Measurements from ENCODE around the gene TEX22. TPM values are rescaled to one million over a fixed set of nuclear protein-coding genes. Genes with fewer than 3 reads are reported as not detected.

Gene TEX22
- total and polyA plus RNA-seq, 2 donors from 2014 or later: 1.5 to 3.3 TPM

DNA sequence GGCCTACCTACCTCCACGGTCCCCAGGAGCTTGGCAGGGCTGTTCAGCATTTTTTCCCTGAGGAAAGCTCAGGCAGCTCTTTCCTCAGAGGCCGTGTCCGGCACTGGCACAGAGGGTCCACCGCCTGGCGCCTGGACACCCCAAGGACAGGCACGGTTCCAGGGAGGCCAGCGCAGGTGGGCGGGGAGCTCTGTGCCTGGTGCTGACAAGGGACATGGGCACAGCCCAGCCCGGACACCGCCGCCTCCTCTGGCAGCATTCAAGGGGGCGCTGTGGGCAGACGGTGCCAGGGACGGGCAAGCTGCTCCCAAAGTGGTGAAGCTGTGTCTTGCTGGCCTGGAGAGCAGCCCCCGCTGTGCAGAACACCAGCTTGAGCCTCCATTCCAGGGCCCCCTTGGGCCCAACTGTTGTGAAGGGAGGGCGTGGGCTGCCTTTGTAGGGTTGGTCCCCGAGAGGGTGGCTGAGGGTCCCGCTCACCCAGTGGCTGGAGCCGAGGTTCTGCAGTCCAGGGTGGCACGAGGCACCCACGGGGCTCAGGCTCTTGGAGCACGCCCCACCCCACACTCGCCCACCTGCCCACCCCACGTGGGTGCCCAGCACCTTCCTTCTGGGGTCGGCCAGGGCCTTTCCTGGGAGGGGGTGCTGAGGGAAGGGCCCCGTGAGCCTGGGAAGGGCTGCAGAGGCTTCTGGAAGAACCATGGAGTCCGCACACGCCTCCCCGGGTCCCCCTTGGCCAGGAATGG is 29.3 kb upstream of the TEX22 start:
- FAIRE-seq (no peak), DNase-seq (no peak)
- Histone ChIP-seq H3K36me3 (ENCODE audit: control insufficient read depth in 2 of 3, insufficient read depth in 3 of 3, low read length in 3 of 3) (peaks cover 0 to 5% (median 3%) of the 10 kb centered on the region in 3 donors), H3K9me3 (ENCODE audit: control insufficient read depth in 2 of 3, insufficient read depth in 1 of 3, low read length in 3 of 3) (no peaks in the 10 kb centered on the region), H3K27ac (ENCODE audit: low read depth in 2 of 2, low read length in 2 of 2) (no peak overlapping the region), H3K9ac (ENCODE audit: low read length in 3 of 3) (no peak overlapping the region), H3K4me3 (ENCODE audit: low read length in 3 of 3) (no peak overlapping the region), H3K4me1 (ENCODE audit: control insufficient read depth in 2 of 3, insufficient read depth in 2 of 3, low read depth in 1 of 3, low read length in 3 of 3) (no peaks in the 10 kb centered on the region), H3K27me3 (ENCODE audit: control insufficient read depth, insufficient read depth, low read length) (no peaks in the 10 kb centered on the region)
- TF ChIP-seq, protein P1, sequence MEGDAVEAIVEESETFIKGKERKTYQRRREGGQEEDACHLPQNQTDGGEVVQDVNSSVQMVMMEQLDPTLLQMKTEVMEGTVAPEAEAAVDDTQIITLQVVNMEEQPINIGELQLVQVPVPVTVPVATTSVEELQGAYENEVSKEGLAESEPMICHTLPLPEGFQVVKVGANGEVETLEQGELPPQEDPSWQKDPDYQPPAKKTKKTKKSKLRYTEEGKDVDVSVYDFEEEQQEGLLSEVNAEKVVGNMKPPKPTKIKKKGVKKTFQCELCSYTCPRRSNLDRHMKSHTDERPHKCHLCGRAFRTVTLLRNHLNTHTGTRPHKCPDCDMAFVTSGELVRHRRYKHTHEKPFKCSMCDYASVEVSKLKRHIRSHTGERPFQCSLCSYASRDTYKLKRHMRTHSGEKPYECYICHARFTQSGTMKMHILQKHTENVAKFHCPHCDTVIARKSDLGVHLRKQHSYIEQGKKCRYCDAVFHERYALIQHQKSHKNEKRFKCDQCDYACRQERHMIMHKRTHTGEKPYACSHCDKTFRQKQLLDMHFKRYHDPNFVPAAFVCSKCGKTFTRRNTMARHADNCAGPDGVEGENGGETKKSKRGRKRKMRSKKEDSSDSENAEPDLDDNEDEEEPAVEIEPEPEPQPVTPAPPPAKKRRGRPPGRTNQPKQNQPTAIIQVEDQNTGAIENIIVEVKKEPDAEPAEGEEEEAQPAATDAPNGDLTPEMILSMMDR (IDR thresholded peaks at IDR 0.05; ENCODE audit: borderline replicate concordance, extremely low read depth, insufficient read depth): no peak
- intact Hi-C loops (cut with DNase I): no loop called here

DNA sequence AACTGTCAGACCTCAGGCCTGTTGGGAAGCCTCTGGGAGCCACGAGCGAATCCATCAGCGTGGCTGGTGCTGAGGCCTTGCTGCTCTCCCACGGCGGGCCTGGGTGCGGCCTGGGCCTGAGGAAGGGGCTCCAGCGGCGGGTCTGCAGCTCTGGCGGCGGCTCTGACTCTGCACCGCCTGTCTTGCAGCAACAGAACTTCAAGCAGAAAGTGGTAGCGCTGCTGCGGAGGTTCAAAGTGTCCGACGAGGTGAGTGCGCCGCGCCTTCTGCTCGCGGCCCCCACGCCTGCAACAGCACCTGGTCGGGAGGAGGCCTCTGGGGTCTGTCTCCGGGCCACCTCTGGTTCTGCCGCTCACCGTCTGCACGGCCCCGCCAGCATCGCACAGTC is 28.7 kb upstream of the TEX22 start:
- H3K27ac ChIP-seq (ENCODE audit: low read depth in 2 of 2, low read length in 2 of 2): no peak overlapping the region
- DNase-seq: no peak
- TF ChIP-seq, protein P1 (IDR thresholded peaks at IDR 0.05; ENCODE audit: borderline replicate concordance, extremely low read depth, insufficient read depth): no peak
- no peaks in the 10 kb centered on the region for H3K4me1 ChIP-seq (ENCODE audit: control insufficient read depth in 2 of 3, insufficient read depth in 2 of 3, low read depth in 1 of 3, low read length in 3 of 3)
- FAIRE-seq: no peak
- no peaks in the 10 kb centered on the region for H3K27me3 ChIP-seq (ENCODE audit: control insufficient read depth, insufficient read depth, low read length)
- no peak overlapping the region for H3K4me3 ChIP-seq (ENCODE audit: low read length in 3 of 3)
- H3K9ac ChIP-seq (ENCODE audit: low read length in 3 of 3): no peak overlapping the region
- intact Hi-C loops (cut with DNase I): no loop called here
- peaks cover 0 to 5% (median 3%) of the 10 kb centered on the region in 3 donors for H3K36me3 ChIP-seq (ENCODE audit: control insufficient read depth in 2 of 3, insufficient read depth in 3 of 3, low read length in 3 of 3)
- H3K9me3 ChIP-seq (ENCODE audit: control insufficient read depth in 2 of 3, insufficient read depth in 1 of 3, low read length in 3 of 3): no peaks in the 10 kb centered on the region

DNA sequence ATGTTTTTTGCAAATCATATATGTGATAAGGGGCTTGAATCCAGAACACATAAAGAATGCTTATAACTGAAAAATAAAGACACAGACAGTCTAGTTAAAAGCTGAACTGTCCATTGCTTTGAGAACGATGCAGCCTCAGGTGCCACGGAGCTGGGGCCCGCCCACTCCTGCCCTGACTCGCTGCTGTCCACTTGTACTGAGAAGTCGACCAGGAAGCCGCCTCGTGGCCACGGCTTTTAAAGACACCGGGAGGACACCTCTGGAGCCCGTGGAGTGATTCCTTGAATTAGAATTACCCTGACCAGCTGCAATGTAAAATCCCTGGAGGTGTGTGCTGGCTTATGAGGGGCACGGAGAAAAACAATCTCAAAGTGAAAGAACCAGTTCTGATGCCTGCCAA is 23.9 kb upstream of the TEX22 start:
- Histone ChIP-seq H3K4me3 (ENCODE audit: low read length in 3 of 3) (no peak overlapping the region), H3K36me3 (ENCODE audit: control insufficient read depth in 2 of 3, insufficient read depth in 3 of 3, low read length in 3 of 3) (peaks cover 0 to 5% (median 0%) of the 10 kb centered on the region in 3 donors), H3K27ac (ENCODE audit: low read depth in 2 of 2, low read length in 2 of 2) (no peak overlapping the region), H3K4me1 (ENCODE audit: control insufficient read depth in 2 of 3, insufficient read depth in 2 of 3, low read depth in 1 of 3, low read length in 3 of 3) (no peaks in the 10 kb centered on the region), H3K27me3 (ENCODE audit: control insufficient read depth, insufficient read depth, low read length) (no peaks in the 10 kb centered on the region), H3K9me3 (ENCODE audit: control insufficient read depth in 2 of 3, insufficient read depth in 1 of 3, low read length in 3 of 3) (no peaks in the 10 kb centered on the region), H3K9ac (ENCODE audit: low read length in 3 of 3) (no peak overlapping the region)
- FAIRE-seq (no peak), DNase-seq (no peak)
- TF ChIP-seq, protein P1 (IDR thresholded peaks at IDR 0.05; ENCODE audit: borderline replicate concordance, extremely low read depth, insufficient read depth): no peak
- intact Hi-C loops (cut with DNase I): no loop called here
